GM18520 (cell line): ENCODE results near the gene FBRSL1.

ENCODE experiments used
- ATAC-seq: cut with Tn5 transposase; IDR thresholded peaks from one replicate; pipeline ENCODE4 v1.9.1; 2021; ENCODE audit not compliant: unreplicated experiment

Gene FBRSL1

GRCh38 chr12:132495629-132496357 is 5.8 kb downstream of the FBRSL1 start:
- ATAC-seq: no peak

DNA sequence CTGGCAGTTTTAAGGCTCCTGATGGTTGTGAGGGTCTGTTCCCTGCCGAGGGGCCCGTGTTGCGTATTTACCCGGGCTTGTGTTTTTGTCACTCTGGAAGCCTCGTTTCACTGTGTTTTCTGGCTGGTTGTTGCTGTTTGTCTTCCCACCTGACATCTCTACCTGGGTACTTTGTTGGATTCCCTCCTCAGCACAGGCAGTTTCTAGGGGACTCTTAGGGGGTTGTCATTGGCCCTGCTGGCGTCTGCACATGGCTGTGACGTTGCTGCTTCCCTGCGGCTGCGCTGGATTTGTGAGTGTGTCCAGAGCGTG is 6.4 kb downstream of the FBRSL1 start:
- no peak for ATAC-seq

DNA sequence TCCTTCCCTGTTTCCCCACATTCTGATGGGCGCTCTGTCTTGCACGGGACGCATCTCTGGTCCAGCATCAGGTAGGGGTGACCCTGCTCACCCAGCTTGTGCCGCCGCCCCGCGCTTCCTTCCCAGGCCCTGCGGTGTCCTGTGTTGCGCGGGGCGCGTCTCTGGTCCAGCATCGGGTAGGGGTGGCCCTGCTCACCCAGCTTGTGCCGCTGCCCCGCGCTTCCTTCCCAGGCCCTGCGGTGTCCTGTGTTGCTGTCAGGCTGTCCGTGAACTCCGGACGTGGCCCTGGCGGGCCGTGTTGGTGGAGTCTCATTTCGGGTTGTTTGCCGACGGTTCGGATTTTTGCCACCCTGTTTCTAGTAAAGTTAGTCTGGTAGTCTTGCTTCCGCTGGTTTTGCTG is 6.8 kb downstream of the FBRSL1 start:
- no peak for ATAC-seq

GRCh38 chr12:132497514-132498405 is 7.8 kb downstream of the FBRSL1 start:
- no peak for ATAC-seq

DNA sequence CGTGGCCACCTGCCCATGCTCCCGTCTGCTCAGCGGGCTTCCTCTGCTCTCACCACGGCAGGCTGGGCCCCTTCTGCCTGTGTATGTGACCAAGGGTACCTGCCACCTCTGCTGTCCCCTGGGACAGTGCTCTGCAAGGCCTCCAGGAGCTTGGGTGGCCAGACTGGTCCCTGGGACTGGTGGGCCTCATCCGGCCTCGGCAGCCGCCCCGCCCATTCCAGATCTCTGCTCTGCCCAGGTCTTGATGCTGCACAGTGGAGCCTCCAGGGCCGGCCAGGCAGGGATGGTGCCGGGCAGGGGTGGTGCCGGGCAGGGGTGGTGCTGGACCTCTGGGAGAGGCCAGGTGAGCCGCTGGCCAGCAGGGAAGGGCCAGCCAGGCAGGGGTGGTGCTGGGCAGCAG is 9.0 kb downstream of the FBRSL1 start:
- ATAC-seq: no peak

- ATAC-seq: no peak
These were observed 10.3 kb downstream of the FBRSL1 start for GRCh38 chr12:132500142-132500855.

DNA sequence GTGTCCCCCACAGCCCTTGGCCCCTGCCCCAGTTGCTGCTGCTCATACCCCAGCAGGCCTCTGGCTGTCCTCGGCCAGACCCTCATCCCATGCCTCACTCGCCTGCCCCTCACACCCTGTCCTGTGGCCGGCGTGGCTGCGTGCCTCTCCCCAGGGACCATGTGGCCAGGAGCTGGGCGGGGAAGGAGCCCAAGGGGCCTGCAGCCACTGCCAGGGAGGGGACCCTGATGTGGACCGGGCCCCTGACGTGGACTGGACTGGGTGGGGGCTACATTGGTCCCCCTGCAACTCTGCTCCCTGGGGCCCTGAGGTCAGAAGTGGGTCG is 10.9 kb downstream of the FBRSL1 start:
- no peak for ATAC-seq

- no peak for ATAC-seq
These were observed 11.4 kb downstream of the FBRSL1 start for GRCh38 chr12:132501204-132501940.

DNA sequence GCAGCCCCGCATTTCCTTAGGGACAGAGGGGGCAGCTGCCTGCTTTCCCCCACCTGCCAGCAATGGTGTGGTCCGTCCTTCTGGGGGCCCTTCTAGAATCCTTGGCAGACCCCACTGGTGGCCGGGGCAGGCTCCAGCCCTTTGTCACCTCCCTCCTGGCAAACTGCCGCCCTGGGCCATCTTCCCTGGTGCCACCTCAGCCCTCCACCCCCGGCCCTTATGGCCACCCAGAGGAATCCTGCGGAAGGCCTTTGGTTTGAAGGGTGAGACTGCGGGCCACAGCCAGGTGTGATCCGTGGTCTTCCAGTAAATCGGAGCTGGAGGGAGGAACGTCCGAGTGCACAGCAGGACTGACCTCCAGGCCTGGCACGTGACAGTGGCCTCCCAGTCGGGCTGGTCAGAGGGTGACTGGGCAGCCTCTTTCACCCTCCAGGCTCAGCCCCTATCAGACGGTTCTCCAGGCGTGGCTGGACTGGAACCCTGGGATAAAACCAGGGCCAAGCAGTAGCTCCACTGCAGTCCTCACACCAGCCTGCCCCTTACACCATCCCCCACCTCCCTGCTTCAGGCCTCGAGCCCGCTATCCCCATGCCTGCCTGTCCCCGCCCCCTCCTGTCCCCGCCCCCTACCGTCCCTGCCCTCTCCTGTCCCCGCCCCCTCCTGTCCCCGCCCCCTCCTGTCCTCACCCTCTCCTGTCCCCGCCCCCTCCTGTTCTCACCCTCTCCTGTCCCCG is 12.4 kb downstream of the FBRSL1 start:
- no peak for ATAC-seq

- ATAC-seq: no peak
These were observed 12.9 kb downstream of the FBRSL1 start for GRCh38 chr12:132502882-132503193.

- ATAC-seq: no peak
These were observed 13.8 kb downstream of the FBRSL1 start for GRCh38 chr12:132503618-132504204.

- ATAC-seq: no peak
These were observed 15.3 kb downstream of the FBRSL1 start for GRCh38 chr12:132505105-132505851.

DNA sequence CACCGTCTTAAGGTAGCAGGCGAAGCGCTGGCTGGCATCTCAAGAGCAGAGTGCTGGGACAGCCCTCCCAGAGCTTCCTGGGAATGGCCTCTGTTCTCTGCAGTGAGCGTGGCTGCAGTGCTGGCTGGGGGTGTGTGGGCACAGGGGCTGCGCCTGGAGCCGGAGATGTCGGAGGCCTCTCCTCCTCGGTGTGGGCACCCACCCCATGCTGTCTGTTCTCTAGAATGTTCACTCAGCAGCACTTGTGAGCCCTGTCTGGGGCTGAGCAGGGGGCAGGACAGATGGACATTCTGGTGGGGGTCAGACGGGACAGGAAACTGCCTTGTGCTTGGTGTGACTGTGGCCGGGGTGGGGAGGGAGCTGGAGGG is 15.9 kb downstream of the FBRSL1 start:
- ATAC-seq: no peak

- no peak for ATAC-seq
These were observed 16.6 kb downstream of the FBRSL1 start for GRCh38 chr12:132506328-132507160.

GRCh38 chr12:132507161-132507538 is 17.2 kb downstream of the FBRSL1 start:
- no peak for ATAC-seq

DNA sequence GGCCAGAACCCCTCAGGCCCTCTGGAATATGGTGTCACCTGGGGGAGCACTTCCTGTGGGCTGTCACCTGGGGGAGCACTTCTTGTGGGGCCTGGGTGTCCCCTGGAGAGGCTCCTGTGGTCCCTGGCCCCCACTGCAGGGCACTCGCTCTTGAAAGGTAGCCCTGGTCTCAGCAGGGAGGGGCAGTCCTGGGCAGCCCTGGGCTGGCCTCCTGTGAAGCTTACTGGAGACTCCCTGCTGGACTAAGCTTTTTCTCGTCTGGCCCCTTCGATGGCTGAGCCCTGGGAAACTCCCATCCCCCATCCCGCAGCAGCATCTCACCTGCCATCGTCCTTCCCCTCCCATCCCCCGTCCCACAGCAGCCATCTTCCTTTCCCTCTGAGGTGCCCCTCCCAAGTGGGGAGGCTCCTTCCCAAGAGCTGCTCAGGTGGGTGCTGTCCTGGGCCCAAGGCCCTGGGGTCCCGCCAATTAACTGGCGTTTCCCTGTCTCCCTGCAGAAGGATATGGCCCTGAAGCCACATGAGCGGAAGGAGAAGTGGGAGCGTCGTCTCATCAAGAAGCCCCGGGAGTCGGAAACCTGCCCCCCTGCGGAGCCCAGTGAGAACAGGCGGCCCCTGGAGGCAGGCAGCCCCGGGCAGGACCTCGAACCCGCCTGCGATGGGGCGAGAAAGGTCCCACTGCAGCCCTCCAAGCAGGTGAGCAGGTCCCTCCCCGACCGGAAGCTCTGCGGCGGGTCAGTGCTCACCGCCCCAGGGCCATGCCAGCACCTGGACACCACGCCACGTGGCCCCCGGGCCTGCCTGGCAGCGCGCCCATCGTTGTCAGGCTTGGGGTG is 17.9 kb downstream of the FBRSL1 start:
- no peak for ATAC-seq

DNA sequence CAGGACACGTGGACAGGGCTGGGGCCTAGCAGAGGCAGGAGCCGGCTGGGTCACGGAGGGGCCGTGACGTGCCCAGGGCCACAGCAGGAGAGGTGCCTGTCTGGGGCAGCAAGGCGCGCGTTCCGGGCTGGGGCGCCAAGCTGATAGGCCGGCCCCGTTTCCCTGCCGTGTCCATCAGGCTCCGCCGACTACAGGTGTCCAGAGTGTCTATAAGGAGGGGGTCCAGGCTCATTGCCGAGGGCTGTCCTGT is 18.5 kb downstream of the FBRSL1 start:
- ATAC-seq: no peak
